H1 (cell line): ENCODE data around the gene SLC44A5. TPM values are rescaled to one million over a fixed set of nuclear protein-coding genes. Genes with fewer than 3 reads are reported as not detected.

Source experiments
- CTCF ChIA-PET: fragments of 300-600 bp; sonication (Branson Sonifier 250); formaldehyde crosslinking; loops from one replicate; lab custom pipeline; 2021; ENCODE audit not compliant: partially characterized antibody; lab: Charles Lee
- POLR2A ChIA-PET: fragments of 300-600 bp; sonication (Branson Sonifier 250); formaldehyde crosslinking; loops from one replicate; lab custom pipeline; 2021; ENCODE audit warnings: inconsistent platforms; ENCODE audit not compliant: partially characterized antibody; lab: Charles Lee
- DNase-seq, 2 experiments: peaks; one replicate each; pipeline versions ENCODE4 v3.0.0 to v3.0.0-alpha.2; 2010 to 2022; ENCODE audit warnings: low spot score in 2 of 2, low read depth in 1 of 2, mixed read lengths in 1 of 2
- FAIRE-seq: peaks from 2 replicates; lab custom pipeline; 2011; peaks lifted over from hg19 to GRCh38; lab: Jason Lieb, UNC
- H2AFZ ChIP-seq: 2 replicates; pipeline ENCODE4 v1.8.1; 2012; ENCODE audit warnings: low read length, inconsistent platforms
- H2AK5ac ChIP-seq: 2 replicates; pipeline ENCODE4 v1.6.1; 2013; ENCODE audit warnings: low read depth, low read length
- H2BK120ac ChIP-seq: replicated peaks from 2 replicates; pipeline ENCODE3; 2013; ENCODE audit warnings: low read depth, low read length, inconsistent platforms
- H2BK12ac ChIP-seq: 2 replicates; pipeline ENCODE4 v1.6.1; 2013; ENCODE audit warnings: low read depth, low read length
- H2BK15ac ChIP-seq: 2 replicates; pipeline ENCODE4 v1.6.1; 2013; ENCODE audit warnings: low read length
- H2BK20ac ChIP-seq: 2 replicates; pipeline ENCODE4 v1.6.1; 2013; ENCODE audit warnings: low read length
- H2BK5ac ChIP-seq: 2 replicates; pipeline ENCODE4 v1.6.1; 2013; ENCODE audit warnings: low read depth, low read length
- H3K14ac ChIP-seq: 2 replicates; pipeline ENCODE4 v1.6.1; 2013; ENCODE audit warnings: inconsistent platforms; ENCODE audit not compliant: insufficient read length
- H3K18ac ChIP-seq: 2 replicates; pipeline ENCODE4 v1.6.1; 2013; ENCODE audit warnings: low read length; ENCODE audit errors: extremely low read depth
- H3K23ac ChIP-seq: 2 replicates; pipeline ENCODE4 v1.6.1; 2013; ENCODE audit warnings: inconsistent platforms; ENCODE audit not compliant: insufficient read length
- H3K23me2 ChIP-seq: 2 replicates; pipeline ENCODE4 v1.6.1; 2013; ENCODE audit warnings: low read depth, low read length
- H3K27ac ChIP-seq: 2 replicates; pipeline ENCODE4 v1.6.1; 2011; ENCODE audit warnings: low read depth, low read length, inconsistent platforms
- H3K27me3 ChIP-seq, 4 experiments: replicated peaks in 1 of 4; 1 replicate in 1 of 4; 2 replicates in 3 of 4; pipeline versions ENCODE4 v1.6.1 to v1.8.1; 2011 to 2013; ENCODE audit warnings: low read length in 3 of 4, mild to moderate bottlenecking in 3 of 4, inconsistent platforms in 2 of 4, mixed read lengths in 2 of 4, moderate library complexity in 1 of 4; ENCODE audit not compliant: control insufficient read depth in 3 of 4, insufficient read depth in 3 of 4; ENCODE audit errors: extremely low read depth in 1 of 4
- H3K36me3 ChIP-seq, 4 experiments: 2 replicates each; pipeline versions ENCODE4 v1.6.1 to v1.8.1; 2011 to 2013; ENCODE audit warnings: mild to moderate bottlenecking in 4 of 4, low read length in 3 of 4, moderate library complexity in 2 of 4, control low read depth in 1 of 4, inconsistent platforms in 1 of 4; ENCODE audit not compliant: insufficient read depth in 4 of 4, control insufficient read depth in 2 of 4
- H3K4ac ChIP-seq: replicated peaks from 2 replicates; pipeline ENCODE3; 2013; ENCODE audit warnings: low read length, low read depth, mixed read lengths, inconsistent platforms; ENCODE audit not compliant: insufficient read length
- H3K4me1 ChIP-seq, 4 experiments: replicated peaks in 1 of 4; 1 replicate in 1 of 4; 2 replicates in 3 of 4; pipeline versions ENCODE4 v1.6.1 to v1.8.1; 2011 to 2013; ENCODE audit warnings: low read length in 3 of 4, inconsistent platforms in 2 of 4, mixed read lengths in 1 of 4; ENCODE audit not compliant: insufficient read depth in 4 of 4, control insufficient read depth in 3 of 4
- H3K4me2 ChIP-seq, 2 experiments: 2 replicates each; pipeline versions ENCODE4 v1.6.1 to v1.8.1; 2011 to 2013; ENCODE audit warnings: low read depth in 2 of 2, low read length in 2 of 2, control low read depth in 1 of 2, inconsistent platforms in 1 of 2, mild to moderate bottlenecking in 1 of 2; ENCODE audit not compliant: insufficient read depth in 1 of 2
- H3K4me3 ChIP-seq, 4 experiments: fragments of 200-600, 300-600 bp in 1 of 4; sonication (generic), shearing (Covaris generic), sonication (Bioruptor Twin) in 1 of 4; 2 replicates each; pipeline versions ENCODE4 v1.5.1 to v1.8.1; 2011 to 2016; ENCODE audit warnings: low read length in 4 of 4, low read depth in 3 of 4, control low read depth in 2 of 4, inconsistent platforms in 2 of 4, mild to moderate bottlenecking in 2 of 4, mixed read lengths in 1 of 4, moderate library complexity in 1 of 4; ENCODE audit not compliant: insufficient read depth in 2 of 4; ENCODE audit errors: extremely low read depth in 1 of 4
- H3K56ac ChIP-seq: replicated peaks from 2 replicates; pipeline ENCODE3; 2013; ENCODE audit warnings: low read depth, mild to moderate bottlenecking, mixed read lengths, low read length, inconsistent platforms; ENCODE audit not compliant: insufficient read length
- H3K79me1 ChIP-seq: 2 replicates; pipeline ENCODE4 v1.6.1; 2013; ENCODE audit warnings: low read depth, low read length, control low read depth
- H3K79me2 ChIP-seq, 2 experiments: 2 replicates each; pipeline versions ENCODE4 v1.6.1 to v1.8.1; 2012 to 2013; ENCODE audit warnings: low read length in 2 of 2, mild to moderate bottlenecking in 2 of 2, inconsistent platforms in 1 of 2; ENCODE audit not compliant: insufficient read depth in 2 of 2, control insufficient read depth in 1 of 2
- H3K9ac ChIP-seq, 4 experiments: replicated peaks in 1 of 4; 1 replicate in 1 of 4; 2 replicates in 3 of 4; pipeline versions ENCODE4 v1.6.1 to v1.8.1; 2011 to 2013; ENCODE audit warnings: low read depth in 3 of 4, low read length in 3 of 4, control low read depth in 2 of 4, mild to moderate bottlenecking in 2 of 4, moderate library complexity in 2 of 4, inconsistent platforms in 1 of 4; ENCODE audit errors: extremely low read depth in 1 of 4
- H3K9me3 ChIP-seq, 2 experiments: 2 replicates each; pipeline versions ENCODE4 v1.6.1 to v1.8.1; 2012 to 2013; ENCODE audit warnings: mild to moderate bottlenecking in 2 of 2, moderate library complexity in 2 of 2, control low read depth in 1 of 2, inconsistent platforms in 1 of 2, low read depth in 1 of 2, low read length in 1 of 2, mixed read lengths in 1 of 2; ENCODE audit not compliant: insufficient read depth in 2 of 2
- H4K20me1 ChIP-seq, 2 experiments: replicated peaks in 1 of 2; 2 replicates each; pipeline versions ENCODE3 to v1.8.1; 2011 to 2013; ENCODE audit warnings: inconsistent platforms in 2 of 2, low read length in 2 of 2, mild to moderate bottlenecking in 1 of 2; ENCODE audit not compliant: insufficient read depth in 2 of 2, control insufficient read depth in 1 of 2
- H4K5ac ChIP-seq: 2 replicates; pipeline ENCODE4 v1.6.1; 2013; ENCODE audit warnings: low read length, low read depth, mixed read lengths, inconsistent platforms; ENCODE audit not compliant: insufficient read length
- H4K8ac ChIP-seq: 2 replicates; pipeline ENCODE4 v1.8.0; 2013; ENCODE audit warnings: mild to moderate bottlenecking, moderate library complexity, low read length, inconsistent platforms; ENCODE audit not compliant: insufficient read depth; ENCODE audit errors: extremely low read depth
- H4K91ac ChIP-seq: replicated peaks from 2 replicates; pipeline ENCODE3; 2013; ENCODE audit warnings: low read length, mixed read lengths, inconsistent platforms; ENCODE audit not compliant: insufficient read length
- BCL11A ChIP-seq, 2 experiments: IDR thresholded peaks; one replicate each; pipeline ENCODE4 v1.6.1; 2011; ENCODE audit warnings: low read depth in 2 of 2, low read length in 2 of 2, mild to moderate bottlenecking in 2 of 2
- EP300 ChIP-seq, 2 experiments: IDR thresholded peaks; 1 replicate in 1 of 2; 2 replicates in 1 of 2; pipeline ENCODE4 v1.6.1; 2011 to 2012; ENCODE audit warnings: low read depth in 2 of 2, low read length in 2 of 2, mild to moderate bottlenecking in 2 of 2, borderline replicate concordance in 1 of 2, inconsistent platforms in 1 of 2, moderate library complexity in 1 of 2
- GABPA ChIP-seq: IDR thresholded peaks from 2 replicates; pipeline ENCODE4 v1.6.1; 2011; ENCODE audit warnings: mild to moderate bottlenecking, low read length, moderate library complexity, borderline replicate concordance; ENCODE audit not compliant: insufficient read depth
- KDM1A ChIP-seq: fragments of 200-600, 300-600 bp; sonication (generic); IDR thresholded peaks from 2 replicates; pipeline ENCODE4 v1.7.1; 2016; ENCODE audit warnings: mild to moderate bottlenecking, low read length, borderline replicate concordance
- WGBS, 2 experiments: shearing (Covaris generic) in 1 of 2; methylation state at CpG; one replicate each; pipeline versions ENCODE4 v1.1.6 to v1.1.7; 2013 to 2015; ENCODE audit warnings: low lambda C conversion rate in 2 of 2, mixed read lengths in 2 of 2, inconsistent platforms in 1 of 2, low coverage in 1 of 2, missing lambda C conversion rate in 1 of 2; ENCODE audit not compliant: insufficient replicate concordance in 2 of 2, insufficient coverage in 1 of 2, insufficient read length in 1 of 2; ENCODE audit errors: extremely low coverage in 1 of 2, missing lambda C conversion rate in 1 of 2; 5-methylcytosine and 5-hydroxymethylcytosine counted together
- polyA plus RNA-seq, 7 experiments: library from polyadenylated mRNA; depleted of rRNA in 3 of 7; stranded (reverse) in 5 of 7; unstranded in 2 of 7; fragments of >200 nt in 5 of 7; fragments of 200-250 nt in 2 of 7; gene quantifications; 1 replicate in 5 of 7; 2 replicates in 1 of 7; 4 replicates in 1 of 7; pipeline versions ENCODE4 v1.2.1 to v1.2.3, GENCODE V29; 2011 to 2013; ENCODE audit warnings: missing spikeins in 2 of 7, mixed read lengths in 2 of 7
- total RNA-seq: library from RNA; stranded (reverse); fragmentation: NEBNext Ultra II Directional; extraction: Animal tissue kit (Norgen Biotek cat#: 25700); gene quantifications from 2 replicates; pipeline ENCODE4 v1.2.1, GENCODE V29; 2021

The SLC44A5 gene
- total and polyA plus RNA-seq, 2 of the 8 experiments (the other 6 are each of a cell fraction or from before 2014, with no cell fraction given): 1.8 to 3.3 TPM

- no peaks in the 10 kb centered on the region for H3K9me3 ChIP-seq
- no peak overlapping the region for H4K91ac ChIP-seq
- no peak overlapping the region for H2AFZ ChIP-seq
- H3K79me1 ChIP-seq: no peaks in the 10 kb centered on the region
- no peak overlapping the region for H2BK12ac ChIP-seq
- H2BK15ac ChIP-seq: no peak overlapping the region
- no peak overlapping the region for H3K23ac ChIP-seq
- H3K23me2 ChIP-seq: no peaks in the 10 kb centered on the region
- H3K27ac ChIP-seq: no peak overlapping the region
- no peaks in the 10 kb centered on the region for H3K79me2 ChIP-seq
- no peak overlapping the region for H3K9ac ChIP-seq
- POLR2A ChIA-PET: no interaction called here
- H4K8ac ChIP-seq: no peak overlapping the region
- H2BK20ac ChIP-seq: no peak overlapping the region
- FAIRE-seq: no peak
- H3K4me1 ChIP-seq: no peaks in the 10 kb centered on the region
- no peak overlapping the region for H3K4me3 ChIP-seq
- H2AK5ac ChIP-seq: no peak overlapping the region
- no peaks in the 10 kb centered on the region for H3K36me3 ChIP-seq
- H3K4ac ChIP-seq: no peak overlapping the region
- no peak overlapping the region for H3K4me2 ChIP-seq
- 87% methylated on average over 3 of the region's 3 CpGs; no CpG with 5 or more reads in 1 of the 2 experiments for WGBS, 2 experiments
- H4K5ac ChIP-seq: no peak overlapping the region
- H3K56ac ChIP-seq: no peak overlapping the region
- no peak overlapping the region for H3K14ac ChIP-seq
- CTCF ChIA-PET: interaction anchor here (0.7 to 1.3 kb wide), 2 partner anchors 98 to 151 kb away, joined by 3 read pairs; no protein-coding TSS in a partner anchor
- H2BK5ac ChIP-seq: no peak overlapping the region
- H4K20me1 ChIP-seq: no peaks in the 10 kb centered on the region
- no peak overlapping the region for H3K18ac ChIP-seq
- no peak overlapping the region for H2BK120ac ChIP-seq
- no peaks in the 10 kb centered on the region for H3K27me3 ChIP-seq
- no peak for DNase-seq
- TF ChIP-seq KDM1A: no peak
- TF ChIP-seq BCL11A (IDR thresholded peaks at IDR 0.05; ENCODE audit: low read depth in 2 of 2, low read length in 2 of 2): no peak
- no peak for TF ChIP-seq GABPA
- TF ChIP-seq EP300 (IDR thresholded peaks at IDR 0.05; ENCODE audit: borderline replicate concordance in 1 of 2, low read depth in 2 of 2, low read length in 2 of 2): no peak
Measured at GRCh38 chr1:75522389-75522788, 88.5 kb downstream of the SLC44A5 start.
